Thyroid gland (tissue), 4 donors: ENCODE data around the gene INO80. TPM values are rescaled to one million over a fixed set of nuclear protein-coding genes. Genes with fewer than 3 reads are reported as not detected.
A peak's percentile ranks its signal among the peaks of the same experiment; 100 is the strongest.

Experiments
- DNase-seq, 2 donors: peaks; one replicate each; pipeline ENCODE4 v3.0.0-alpha.2; 2019
- H3K27ac ChIP-seq, 3 donors: fragments of 200-600 bp; sonication (generic); 1 replicate in 2 of 3; 2 replicates in 1 of 3; pipeline ENCODE4 v1.5.1; 2016 to 2019; ENCODE audit warnings: mild to moderate bottlenecking in 1 of 3, moderate library complexity in 1 of 3
- H3K27me3 ChIP-seq: fragments of 200-600 bp; sonication (generic); one replicate; pipeline ENCODE4 v1.5.1; 2019
- H3K36me3 ChIP-seq, 2 donors: fragments of 200-600 bp; sonication (generic); one replicate each; pipeline ENCODE4 v1.5.1; 2016 to 2019
- H3K4me1 ChIP-seq, 2 donors: fragments of 200-600 bp; sonication (generic); one replicate each; pipeline ENCODE4 v1.5.1; 2017 to 2019
- H3K4me3 ChIP-seq, 3 donors: fragments of 200-600 bp; sonication (generic); replicated peaks in 1 of 3; 1 replicate in 2 of 3; 2 replicates in 1 of 3; pipeline ENCODE4 v1.5.1; 2016; ENCODE audit warnings: mild to moderate bottlenecking in 1 of 3
- H3K9me3 ChIP-seq: fragments of 200-600 bp; sonication (generic); one replicate; pipeline ENCODE4 v1.5.1; 2017
- POLR2A ChIP-seq, 2 donors: fragments of 450-650 bp; IDR thresholded peaks; one replicate each; pipeline ENCODE4 v1.6.1; 2017; ENCODE audit warnings: antibody characterized with exemption in 2 of 2, mild to moderate bottlenecking in 2 of 2, moderate library complexity in 1 of 2
- WGBS, 2 donors: methylation state at CpG; one replicate each; pipeline ENCODE4 v1.1.5; 2017; 5-methylcytosine and 5-hydroxymethylcytosine counted together
- intact Hi-C: fragments of 100-400 bp; cut with DNase I; formaldehyde crosslinking; loops from one replicate; pipeline ENCODE4 v1.15.1; 2023
- total RNA-seq, 4 donors: library from RNA; depleted of rRNA; stranded (reverse); fragments of >200 nt; gene quantifications; one replicate each; pipeline ENCODE4 v1.2.3, GENCODE V29; 2016
- TF ChIP-seq, protein P1 (sequence below), 6 experiments: fragments of 200-600 bp in 3 of 6; fragments of 450-650 bp in 3 of 6; sonication (generic) in 3 of 6; IDR thresholded peaks; one replicate each; pipeline ENCODE4 v1.5.1; 2016 to 2019; ENCODE audit warnings: antibody characterized with exemption in 6 of 6, mild to moderate bottlenecking in 2 of 6, inconsistent platforms in 1 of 6, moderate library complexity in 1 of 6

Gene INO80
- total RNA-seq, 4 donors from 2014 or later = 23.2 to 42.6 (median 36.4) TPM

GRCh38 chr15:40953713-40954074 is 162.4 kb downstream of the INO80 start:
- H3K4me3 ChIP-seq = peak overlapping the region; percentile 11 to 88 (median 61)
- intact Hi-C loops = no loop called here
- no peaks in the 10 kb centered on the region for H3K36me3 ChIP-seq
- WGBS, 2 donors = 3 to 8% methylated on average over 3 to 6 of the region's 17 CpGs
- no peaks in the 10 kb centered on the region for H3K9me3 ChIP-seq
- H3K27me3 ChIP-seq = no peaks in the 10 kb centered on the region
- peak in 1 of 2 donors; percentile 23 for DNase-seq
- H3K4me1 ChIP-seq = peaks cover 6 to 17% of the 10 kb centered on the region in 2 donors
- no peak overlapping the region for H3K27ac ChIP-seq
- TF ChIP-seq POLR2A (IDR thresholded peaks at IDR 0.05) = no peak
- TF ChIP-seq, protein P1, sequence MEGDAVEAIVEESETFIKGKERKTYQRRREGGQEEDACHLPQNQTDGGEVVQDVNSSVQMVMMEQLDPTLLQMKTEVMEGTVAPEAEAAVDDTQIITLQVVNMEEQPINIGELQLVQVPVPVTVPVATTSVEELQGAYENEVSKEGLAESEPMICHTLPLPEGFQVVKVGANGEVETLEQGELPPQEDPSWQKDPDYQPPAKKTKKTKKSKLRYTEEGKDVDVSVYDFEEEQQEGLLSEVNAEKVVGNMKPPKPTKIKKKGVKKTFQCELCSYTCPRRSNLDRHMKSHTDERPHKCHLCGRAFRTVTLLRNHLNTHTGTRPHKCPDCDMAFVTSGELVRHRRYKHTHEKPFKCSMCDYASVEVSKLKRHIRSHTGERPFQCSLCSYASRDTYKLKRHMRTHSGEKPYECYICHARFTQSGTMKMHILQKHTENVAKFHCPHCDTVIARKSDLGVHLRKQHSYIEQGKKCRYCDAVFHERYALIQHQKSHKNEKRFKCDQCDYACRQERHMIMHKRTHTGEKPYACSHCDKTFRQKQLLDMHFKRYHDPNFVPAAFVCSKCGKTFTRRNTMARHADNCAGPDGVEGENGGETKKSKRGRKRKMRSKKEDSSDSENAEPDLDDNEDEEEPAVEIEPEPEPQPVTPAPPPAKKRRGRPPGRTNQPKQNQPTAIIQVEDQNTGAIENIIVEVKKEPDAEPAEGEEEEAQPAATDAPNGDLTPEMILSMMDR (IDR thresholded peaks at IDR 0.05) = no peak

DNA sequence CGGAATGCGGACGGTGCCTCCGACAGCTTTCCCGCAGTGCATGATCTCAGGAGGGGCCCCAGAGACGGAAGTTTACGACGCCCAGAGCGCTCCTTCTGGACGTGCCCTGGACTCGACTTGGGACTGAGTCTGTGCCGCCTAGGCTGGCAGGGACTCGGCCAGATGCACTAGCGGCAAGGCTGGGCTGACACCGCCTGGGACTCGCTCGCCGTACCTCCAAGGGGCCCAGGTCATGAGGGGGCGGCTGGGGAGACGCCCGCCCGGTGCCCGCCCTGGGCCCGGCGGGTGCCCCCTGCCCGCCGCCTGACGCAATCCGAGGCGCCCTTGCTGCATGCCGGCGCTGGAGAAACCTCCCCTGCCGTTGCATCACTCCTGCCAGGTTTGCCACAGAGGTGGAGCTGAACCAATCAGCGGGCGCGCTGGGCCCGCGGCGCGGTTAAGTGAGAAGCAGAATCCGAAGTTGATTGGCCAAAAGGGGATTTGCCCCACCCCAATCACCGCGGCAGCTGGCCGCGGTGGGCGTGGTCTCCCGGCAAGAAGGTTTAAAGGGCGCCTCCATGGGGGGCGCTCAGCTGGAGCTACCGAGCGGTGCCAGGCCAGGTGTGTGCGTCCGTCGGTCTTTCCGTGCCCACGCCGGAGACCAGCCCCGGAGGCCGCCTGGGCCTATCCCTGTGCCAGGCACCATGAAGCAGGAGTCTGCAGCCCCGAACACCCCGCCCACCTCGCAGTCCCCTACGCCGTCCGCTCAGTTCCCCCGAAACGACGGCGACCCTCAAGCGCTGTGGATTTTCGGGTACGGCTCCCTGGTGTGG is 163.0 kb downstream of the INO80 start, which contains the start of gene CHAC1:
TSS of gene CHAC1 (plus strand) at position 571 of the 812 bp plus-strand sequence. CDS start at position 684, 113 bp downstream.
- 0 to 1% methylated on average over 6 to 21 of the region's 72 CpGs for WGBS, 2 donors
- DNase-seq = peak; percentile 96
- H3K4me1 ChIP-seq = peaks cover 6 to 17% of the 10 kb centered on the region in 2 donors
- H3K36me3 ChIP-seq = no peaks in the 10 kb centered on the region
- H3K27me3 ChIP-seq = no peaks in the 10 kb centered on the region
- peak in 1 of 2 donors; percentile 62 for TF ChIP-seq POLR2A (IDR thresholded peaks at IDR 0.05)
- TF ChIP-seq, protein P1 (IDR thresholded peaks at IDR 0.05) = peak in 3 of 6 experiments; percentile 8 to 10 (median 10)
- intact Hi-C loops = no loop called here
- peak within 1 kb of the TSS; percentile 11 to 88 (median 61) for H3K4me3 ChIP-seq
- peak within 1 kb of the TSS in 2 of 3 donors; percentile 2 to 15 for H3K27ac ChIP-seq
- no peaks in the 10 kb centered on the region for H3K9me3 ChIP-seq

GRCh38 chr15:40952301-40952900 is 163.7 kb downstream of the INO80 start:
- DNase-seq = no peak
- TF ChIP-seq POLR2A (IDR thresholded peaks at IDR 0.05) = no peak
- TF ChIP-seq, protein P1 (IDR thresholded peaks at IDR 0.05) = no peak
- peak overlapping the region in 2 of 3 donors; percentile 2 to 15 for H3K27ac ChIP-seq
- H3K4me3 ChIP-seq = peak overlapping the region; percentile 11 to 88 (median 61)
- peaks cover 6 to 17% of the 10 kb centered on the region in 2 donors for H3K4me1 ChIP-seq
- intact Hi-C loops = no loop called here
- WGBS, 2 donors = 51 to 57% methylated on average over 18 to 23 of the region's 23 CpGs
- no peaks in the 10 kb centered on the region for H3K27me3 ChIP-seq
- no peaks in the 10 kb centered on the region for H3K36me3 ChIP-seq
- H3K9me3 ChIP-seq = no peaks in the 10 kb centered on the region

GRCh38 chr15:40951764-40952163 is 164.3 kb downstream of the INO80 start:
- WGBS, 2 donors = 93 to 94% methylated on average over 4 of the region's 4 CpGs
- no peak for DNase-seq
- Histone ChIP-seq H3K27me3 (no peaks in the 10 kb centered on the region), H3K27ac (no peak overlapping the region), H3K4me1 (peaks cover 6 to 17% of the 10 kb centered on the region in 2 donors), H3K36me3 (no peaks in the 10 kb centered on the region), H3K4me3 (no peak overlapping the region), H3K9me3 (no peaks in the 10 kb centered on the region)
- no peak for TF ChIP-seq POLR2A (IDR thresholded peaks at IDR 0.05)
- TF ChIP-seq, protein P1 (IDR thresholded peaks at IDR 0.05) = no peak
- intact Hi-C loops = no loop called here
